ENCODE data around the gene KRTAP10-4. TPM values are rescaled to one million over a fixed set of nuclear protein-coding genes. Genes with fewer than 3 reads are reported as not detected.

KRTAP10-4 gene
- total and polyA plus RNA-seq, 2 experiments from 2014 or later = not detected

DNA sequence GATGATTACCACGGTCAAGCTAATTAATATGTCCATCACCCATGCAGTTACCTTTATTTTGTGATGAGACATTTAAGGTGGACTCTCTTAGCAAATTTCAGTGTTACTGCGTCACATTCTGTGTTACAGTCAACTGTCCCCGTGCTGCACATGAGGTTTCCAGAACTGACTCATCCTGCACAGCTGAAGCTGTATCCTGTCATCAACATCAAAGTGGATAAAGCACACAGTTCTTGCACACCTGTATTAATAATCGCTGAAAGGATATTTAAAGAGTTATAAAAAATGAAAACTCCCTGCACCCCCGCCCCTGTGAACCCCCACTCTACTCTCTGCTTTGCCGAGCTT, 10.2 kb downstream of the KRTAP10-4 start:
- Histone ChIP-seq H3K36me3 (ENCODE audit: insufficient read depth) (no peaks in the 10 kb centered on the region), H3K27me3 (ENCODE audit: insufficient read depth) (no peaks in the 10 kb centered on the region), H2AFZ (no peak overlapping the region), H3K4me2 (no peak overlapping the region), H3K4me1 (ENCODE audit: insufficient read depth) (no peaks in the 10 kb centered on the region), H3K4me3 (no peak overlapping the region), H3F3A (replicated peaks; ENCODE audit: low read depth) (no peaks in the 10 kb centered on the region), H4K20me1 (replicated peaks; ENCODE audit: insufficient read depth) (no peaks in the 10 kb centered on the region), H3K9me2 (ENCODE audit: insufficient read depth) (no peaks in the 10 kb centered on the region), H3K79me2 (replicated peaks; ENCODE audit: insufficient read depth) (no peaks in the 10 kb centered on the region), H3K27ac (ENCODE audit: low read depth) (no peak overlapping the region)
- Mint-ChIP-seq H3K36me3 (ENCODE audit: low read depth) (no peaks in the 10 kb centered on the region), H3K9me3 (peaks cover 11% of the 10 kb centered on the region; the same call in 2 of the 3 replicates), H3K27me3 (ENCODE audit: insufficient read depth, low read depth, poor library complexity) (peaks cover 9% of the 10 kb centered on the region), H3K4me3 (no peak overlapping the region), H3K27ac (no peak overlapping the region), H3K4me1 (peaks cover 7% of the 10 kb centered on the region)
- TF ChIP-seq POLR2AphosphoS5 (IDR thresholded peaks at IDR 0.05; ENCODE audit: low read depth) = no peak
- ATAC-seq (no peak), DNase-seq (ENCODE audit: low spot score) (no peak)

DNA sequence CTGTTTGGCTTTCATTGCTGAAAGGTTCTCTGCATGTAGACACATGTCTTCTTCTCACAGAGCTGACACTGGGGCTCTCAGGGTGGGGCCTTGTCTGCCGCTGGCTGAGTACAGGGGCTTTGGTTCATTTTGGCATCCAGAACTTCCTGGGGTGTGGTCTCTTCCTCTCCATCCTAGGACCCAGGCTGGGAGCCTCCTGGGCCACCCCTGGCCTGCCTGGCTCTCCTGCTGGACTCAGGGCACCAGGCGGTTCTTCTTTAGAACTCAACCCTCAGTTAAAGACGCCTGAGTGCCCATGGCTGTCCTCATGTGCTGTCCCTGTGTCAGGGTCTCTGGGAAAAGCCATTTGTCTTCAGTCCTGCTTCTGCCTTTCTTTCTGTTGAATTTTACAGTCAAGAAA, 12.4 kb downstream of the KRTAP10-4 start:
- DNase-seq (ENCODE audit: low spot score) = no peak
- no peaks in the 10 kb centered on the region for H3F3A ChIP-seq (replicated peaks; ENCODE audit: low read depth)
- H3K4me3 Mint-ChIP-seq = no peak overlapping the region
- H3K27me3 Mint-ChIP-seq (ENCODE audit: insufficient read depth, low read depth, poor library complexity) = peaks cover 9% of the 10 kb centered on the region
- H3K4me1 ChIP-seq (ENCODE audit: insufficient read depth) = no peaks in the 10 kb centered on the region
- no peak overlapping the region for H3K27ac ChIP-seq (ENCODE audit: low read depth)
- no peak overlapping the region for H2AFZ ChIP-seq
- H3K27ac Mint-ChIP-seq = no peak overlapping the region
- H3K4me3 ChIP-seq = no peak overlapping the region
- no peak for ATAC-seq
- H3K9me3 Mint-ChIP-seq = peaks cover 6% of the 10 kb centered on the region
- H3K36me3 Mint-ChIP-seq (ENCODE audit: low read depth) = no peaks in the 10 kb centered on the region; the same call in 2 of the 3 replicates
- H3K4me2 ChIP-seq = no peak overlapping the region
- no peaks in the 10 kb centered on the region for H4K20me1 ChIP-seq (replicated peaks; ENCODE audit: insufficient read depth)
- no peaks in the 10 kb centered on the region for H3K36me3 ChIP-seq (ENCODE audit: insufficient read depth)
- no peaks in the 10 kb centered on the region for H3K4me1 Mint-ChIP-seq
- H3K79me2 ChIP-seq (replicated peaks; ENCODE audit: insufficient read depth) = no peaks in the 10 kb centered on the region
- no peaks in the 10 kb centered on the region for H3K9me2 ChIP-seq (ENCODE audit: insufficient read depth)
- H3K27me3 ChIP-seq (ENCODE audit: insufficient read depth) = no peaks in the 10 kb centered on the region
- TF ChIP-seq STAT1 (IDR thresholded peaks at IDR 0.05; ENCODE audit: unreplicated experiment) (no peak), POLR2AphosphoS5 (IDR thresholded peaks at IDR 0.05; ENCODE audit: low read depth) (no peak), NANOG (IDR thresholded peaks at IDR 0.05; ENCODE audit: borderline replicate concordance) (no peak), ZNF331 (CRISPR knock-in tag; IDR thresholded peaks at IDR 0.05; ENCODE audit: low read depth) (no peak), EZH2 (IDR thresholded peaks at IDR 0.05; ENCODE audit: low read depth, unreplicated experiment) (no peak), EZH2phosphoT487 (IDR thresholded peaks at IDR 0.05; ENCODE audit: unreplicated experiment) (no peak)
- TF ChIP-seq, protein P1, sequence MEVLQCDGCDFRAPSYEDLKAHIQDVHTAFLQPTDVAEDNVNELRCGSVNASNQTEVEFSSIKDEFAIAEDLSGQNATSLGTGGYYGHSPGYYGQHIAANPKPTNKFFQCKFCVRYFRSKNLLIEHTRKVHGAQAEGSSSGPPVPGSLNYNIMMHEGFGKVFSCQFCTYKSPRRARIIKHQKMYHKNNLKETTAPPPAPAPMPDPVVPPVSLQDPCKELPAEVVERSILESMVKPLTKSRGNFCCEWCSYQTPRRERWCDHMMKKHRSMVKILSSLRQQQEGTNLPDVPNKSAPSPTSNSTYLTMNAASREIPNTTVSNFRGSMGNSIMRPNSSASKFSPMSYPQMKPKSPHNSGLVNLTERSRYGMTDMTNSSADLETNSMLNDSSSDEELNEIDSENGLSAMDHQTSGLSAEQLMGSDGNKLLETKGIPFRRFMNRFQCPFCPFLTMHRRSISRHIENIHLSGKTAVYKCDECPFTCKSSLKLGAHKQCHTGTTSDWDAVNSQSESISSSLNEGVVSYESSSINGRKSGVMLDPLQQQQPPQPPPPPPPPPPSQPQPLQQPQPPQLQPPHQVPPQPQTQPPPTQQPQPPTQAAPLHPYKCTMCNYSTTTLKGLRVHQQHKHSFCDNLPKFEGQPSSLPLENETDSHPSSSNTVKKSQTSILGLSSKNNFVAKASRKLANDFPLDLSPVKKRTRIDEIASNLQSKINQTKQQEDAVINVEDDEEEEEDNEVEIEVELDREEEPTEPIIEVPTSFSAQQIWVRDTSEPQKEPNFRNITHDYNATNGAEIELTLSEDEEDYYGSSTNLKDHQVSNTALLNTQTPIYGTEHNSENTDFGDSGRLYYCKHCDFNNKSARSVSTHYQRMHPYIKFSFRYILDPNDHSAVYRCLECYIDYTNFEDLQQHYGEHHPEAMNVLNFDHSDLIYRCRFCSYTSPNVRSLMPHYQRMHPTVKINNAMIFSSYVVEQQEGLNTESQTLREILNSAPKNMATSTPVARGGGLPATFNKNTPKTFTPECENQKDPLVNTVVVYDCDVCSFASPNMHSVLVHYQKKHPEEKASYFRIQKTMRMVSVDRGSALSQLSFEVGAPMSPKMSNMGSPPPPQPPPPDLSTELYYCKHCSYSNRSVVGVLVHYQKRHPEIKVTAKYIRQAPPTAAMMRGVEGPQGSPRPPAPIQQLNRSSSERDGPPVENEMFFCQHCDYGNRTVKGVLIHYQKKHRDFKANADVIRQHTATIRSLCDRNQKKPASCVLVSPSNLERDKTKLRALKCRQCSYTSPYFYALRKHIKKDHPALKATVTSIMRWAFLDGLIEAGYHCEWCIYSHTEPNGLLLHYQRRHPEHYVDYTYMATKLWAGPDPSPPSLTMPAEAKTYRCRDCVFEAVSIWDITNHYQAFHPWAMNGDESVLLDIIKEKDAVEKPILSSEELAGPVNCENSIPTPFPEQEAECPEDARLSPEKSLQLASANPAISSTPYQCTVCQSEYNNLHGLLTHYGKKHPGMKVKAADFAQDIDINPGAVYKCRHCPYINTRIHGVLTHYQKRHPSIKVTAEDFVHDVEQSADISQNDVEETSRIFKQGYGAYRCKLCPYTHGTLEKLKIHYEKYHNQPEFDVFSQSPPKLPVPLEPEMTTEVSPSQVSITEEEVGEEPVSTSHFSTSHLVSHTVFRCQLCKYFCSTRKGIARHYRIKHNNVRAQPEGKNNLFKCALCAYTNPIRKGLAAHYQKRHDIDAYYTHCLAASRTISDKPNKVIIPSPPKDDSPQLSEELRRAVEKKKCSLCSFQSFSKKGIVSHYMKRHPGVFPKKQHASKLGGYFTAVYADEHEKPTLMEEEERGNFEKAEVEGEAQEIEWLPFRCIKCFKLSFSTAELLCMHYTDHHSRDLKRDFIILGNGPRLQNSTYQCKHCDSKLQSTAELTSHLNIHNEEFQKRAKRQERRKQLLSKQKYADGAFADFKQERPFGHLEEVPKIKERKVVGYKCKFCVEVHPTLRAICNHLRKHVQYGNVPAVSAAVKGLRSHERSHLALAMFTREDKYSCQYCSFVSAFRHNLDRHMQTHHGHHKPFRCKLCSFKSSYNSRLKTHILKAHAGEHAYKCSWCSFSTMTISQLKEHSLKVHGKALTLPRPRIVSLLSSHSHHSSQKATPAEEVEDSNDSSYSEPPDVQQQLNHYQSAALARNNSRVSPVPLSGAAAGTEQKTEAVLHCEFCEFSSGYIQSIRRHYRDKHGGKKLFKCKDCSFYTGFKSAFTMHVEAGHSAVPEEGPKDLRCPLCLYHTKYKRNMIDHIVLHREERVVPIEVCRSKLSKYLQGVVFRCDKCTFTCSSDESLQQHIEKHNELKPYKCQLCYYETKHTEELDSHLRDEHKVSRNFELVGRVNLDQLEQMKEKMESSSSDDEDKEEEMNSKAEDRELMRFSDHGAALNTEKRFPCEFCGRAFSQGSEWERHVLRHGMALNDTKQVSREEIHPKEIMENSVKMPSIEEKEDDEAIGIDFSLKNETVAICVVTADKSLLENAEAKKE (CRISPR knock-in tag; IDR thresholded peaks at IDR 0.05) = no peak
- TF ChIP-seq, protein P2, sequence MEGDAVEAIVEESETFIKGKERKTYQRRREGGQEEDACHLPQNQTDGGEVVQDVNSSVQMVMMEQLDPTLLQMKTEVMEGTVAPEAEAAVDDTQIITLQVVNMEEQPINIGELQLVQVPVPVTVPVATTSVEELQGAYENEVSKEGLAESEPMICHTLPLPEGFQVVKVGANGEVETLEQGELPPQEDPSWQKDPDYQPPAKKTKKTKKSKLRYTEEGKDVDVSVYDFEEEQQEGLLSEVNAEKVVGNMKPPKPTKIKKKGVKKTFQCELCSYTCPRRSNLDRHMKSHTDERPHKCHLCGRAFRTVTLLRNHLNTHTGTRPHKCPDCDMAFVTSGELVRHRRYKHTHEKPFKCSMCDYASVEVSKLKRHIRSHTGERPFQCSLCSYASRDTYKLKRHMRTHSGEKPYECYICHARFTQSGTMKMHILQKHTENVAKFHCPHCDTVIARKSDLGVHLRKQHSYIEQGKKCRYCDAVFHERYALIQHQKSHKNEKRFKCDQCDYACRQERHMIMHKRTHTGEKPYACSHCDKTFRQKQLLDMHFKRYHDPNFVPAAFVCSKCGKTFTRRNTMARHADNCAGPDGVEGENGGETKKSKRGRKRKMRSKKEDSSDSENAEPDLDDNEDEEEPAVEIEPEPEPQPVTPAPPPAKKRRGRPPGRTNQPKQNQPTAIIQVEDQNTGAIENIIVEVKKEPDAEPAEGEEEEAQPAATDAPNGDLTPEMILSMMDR (conservative IDR thresholded peaks at IDR 0.05; ENCODE audit: low read depth in 2 of 2) = no peak
- TF ChIP-seq, protein P3, sequence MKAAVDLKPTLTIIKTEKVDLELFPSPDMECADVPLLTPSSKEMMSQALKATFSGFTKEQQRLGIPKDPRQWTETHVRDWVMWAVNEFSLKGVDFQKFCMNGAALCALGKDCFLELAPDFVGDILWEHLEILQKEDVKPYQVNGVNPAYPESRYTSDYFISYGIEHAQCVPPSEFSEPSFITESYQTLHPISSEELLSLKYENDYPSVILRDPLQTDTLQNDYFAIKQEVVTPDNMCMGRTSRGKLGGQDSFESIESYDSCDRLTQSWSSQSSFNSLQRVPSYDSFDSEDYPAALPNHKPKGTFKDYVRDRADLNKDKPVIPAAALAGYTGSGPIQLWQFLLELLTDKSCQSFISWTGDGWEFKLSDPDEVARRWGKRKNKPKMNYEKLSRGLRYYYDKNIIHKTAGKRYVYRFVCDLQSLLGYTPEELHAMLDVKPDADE (IDR thresholded peaks at IDR 0.05) = no peak
- TF ChIP-seq, protein P4, sequence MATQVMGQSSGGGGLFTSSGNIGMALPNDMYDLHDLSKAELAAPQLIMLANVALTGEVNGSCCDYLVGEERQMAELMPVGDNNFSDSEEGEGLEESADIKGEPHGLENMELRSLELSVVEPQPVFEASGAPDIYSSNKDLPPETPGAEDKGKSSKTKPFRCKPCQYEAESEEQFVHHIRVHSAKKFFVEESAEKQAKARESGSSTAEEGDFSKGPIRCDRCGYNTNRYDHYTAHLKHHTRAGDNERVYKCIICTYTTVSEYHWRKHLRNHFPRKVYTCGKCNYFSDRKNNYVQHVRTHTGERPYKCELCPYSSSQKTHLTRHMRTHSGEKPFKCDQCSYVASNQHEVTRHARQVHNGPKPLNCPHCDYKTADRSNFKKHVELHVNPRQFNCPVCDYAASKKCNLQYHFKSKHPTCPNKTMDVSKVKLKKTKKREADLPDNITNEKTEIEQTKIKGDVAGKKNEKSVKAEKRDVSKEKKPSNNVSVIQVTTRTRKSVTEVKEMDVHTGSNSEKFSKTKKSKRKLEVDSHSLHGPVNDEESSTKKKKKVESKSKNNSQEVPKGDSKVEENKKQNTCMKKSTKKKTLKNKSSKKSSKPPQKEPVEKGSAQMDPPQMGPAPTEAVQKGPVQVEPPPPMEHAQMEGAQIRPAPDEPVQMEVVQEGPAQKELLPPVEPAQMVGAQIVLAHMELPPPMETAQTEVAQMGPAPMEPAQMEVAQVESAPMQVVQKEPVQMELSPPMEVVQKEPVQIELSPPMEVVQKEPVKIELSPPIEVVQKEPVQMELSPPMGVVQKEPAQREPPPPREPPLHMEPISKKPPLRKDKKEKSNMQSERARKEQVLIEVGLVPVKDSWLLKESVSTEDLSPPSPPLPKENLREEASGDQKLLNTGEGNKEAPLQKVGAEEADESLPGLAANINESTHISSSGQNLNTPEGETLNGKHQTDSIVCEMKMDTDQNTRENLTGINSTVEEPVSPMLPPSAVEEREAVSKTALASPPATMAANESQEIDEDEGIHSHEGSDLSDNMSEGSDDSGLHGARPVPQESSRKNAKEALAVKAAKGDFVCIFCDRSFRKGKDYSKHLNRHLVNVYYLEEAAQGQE (IDR thresholded peaks at IDR 0.05; ENCODE audit: unreplicated experiment) = no peak

All from GM23338 (cell line).